ENCODE data around the gene TMEM178B. TPM values are rescaled to one million over a fixed set of nuclear protein-coding genes. Genes with fewer than 3 reads are reported as not detected.

Gene TMEM178B
- polyA plus RNA-seq, 1 donor (not counting 4 experiments of a cell fraction or from before 2014, with no cell fraction given) = not detected

- Histone ChIP-seq H3K27ac (ENCODE audit: control insufficient read depth, insufficient read depth, low read length) (no peak overlapping the region), H3K9me1 (ENCODE audit: control insufficient read depth, extremely low read depth, insufficient read depth, low read length) (no peaks in the 10 kb centered on the region), H4K20me1 (ENCODE audit: control insufficient read depth, extremely low read depth, insufficient read depth, low read length) (no peaks in the 10 kb centered on the region), H3K4me3 (ENCODE audit: control insufficient read depth in 2 of 3, extremely low read depth in 1 of 3, insufficient read depth in 2 of 3, low read depth in 1 of 3, low read length in 3 of 3) (no peak overlapping the region), H3K36me3 (ENCODE audit: control insufficient read depth in 2 of 2, extremely low read depth in 1 of 2, insufficient read depth in 2 of 2, low read length in 2 of 2) (no peaks in the 10 kb centered on the region), H3K4me2 (ENCODE audit: control insufficient read depth, extremely low read depth, insufficient read depth, low read depth, low read length) (no peak overlapping the region), H3K9me3 (ENCODE audit: control insufficient read depth, low read depth, low read length) (no peaks in the 10 kb centered on the region), H2AFZ (ENCODE audit: control insufficient read depth, low read length) (no peak overlapping the region), H3K9ac (ENCODE audit: control insufficient read depth, extremely low read depth, insufficient read depth, low read length) (no peak overlapping the region), H3K4me1 (ENCODE audit: control insufficient read depth, extremely low read depth, insufficient read depth, low read length) (no peaks in the 10 kb centered on the region), H3K27me3 (ENCODE audit: control insufficient read depth, extremely low read depth, insufficient read depth, low read length) (no peaks in the 10 kb centered on the region), H3K79me2 (ENCODE audit: control insufficient read depth, insufficient read depth, low read length) (no peaks in the 10 kb centered on the region)
- DNase-seq (ENCODE audit: low read depth, low spot score) (no peak), FAIRE-seq (no peak)
- TF ChIP-seq EZH2 (IDR thresholded peaks at IDR 0.05; ENCODE audit: low read length) = no peak
- TF ChIP-seq CTCF (optimal IDR thresholded peaks at IDR 0.05 in 1 of 3, IDR thresholded peaks at IDR 0.05 in 1 of 3, conservative IDR thresholded peaks at IDR 0.05 in 1 of 3; ENCODE audit: extremely low read depth in 1 of 3, insufficient read depth in 2 of 3, low read length in 3 of 3) = no peak
- dilution Hi-C loops (cut with MboI; ENCODE audit: extremely low pct_ligation_motif_present, low sequenced_read_pairs) = no loop called here
These were observed 357.2 kb downstream of the TMEM178B start for GRCh38 chr7:141431140-141431479.

- dilution Hi-C loops (cut with MboI; ENCODE audit: extremely low pct_ligation_motif_present, low sequenced_read_pairs) = no loop called here
- TF ChIP-seq EZH2 (IDR thresholded peaks at IDR 0.05; ENCODE audit: low read length) (no peak), CTCF (optimal IDR thresholded peaks at IDR 0.05 in 1 of 3, IDR thresholded peaks at IDR 0.05 in 1 of 3, conservative IDR thresholded peaks at IDR 0.05 in 1 of 3; ENCODE audit: extremely low read depth in 1 of 3, insufficient read depth in 2 of 3, low read length in 3 of 3) (no peak)
- Histone ChIP-seq H3K9ac (ENCODE audit: control insufficient read depth, extremely low read depth, insufficient read depth, low read length) (no peak overlapping the region), H3K4me2 (ENCODE audit: control insufficient read depth, extremely low read depth, insufficient read depth, low read depth, low read length) (no peak overlapping the region), H3K4me1 (ENCODE audit: control insufficient read depth, extremely low read depth, insufficient read depth, low read length) (no peaks in the 10 kb centered on the region), H3K9me3 (ENCODE audit: control insufficient read depth, low read depth, low read length) (no peaks in the 10 kb centered on the region), H3K79me2 (ENCODE audit: control insufficient read depth, insufficient read depth, low read length) (no peaks in the 10 kb centered on the region), H3K27ac (ENCODE audit: control insufficient read depth, insufficient read depth, low read length) (no peak overlapping the region), H2AFZ (ENCODE audit: control insufficient read depth, low read length) (no peak overlapping the region), H3K27me3 (ENCODE audit: control insufficient read depth, extremely low read depth, insufficient read depth, low read length) (no peaks in the 10 kb centered on the region), H4K20me1 (ENCODE audit: control insufficient read depth, extremely low read depth, insufficient read depth, low read length) (no peaks in the 10 kb centered on the region), H3K4me3 (ENCODE audit: control insufficient read depth in 2 of 3, extremely low read depth in 1 of 3, insufficient read depth in 2 of 3, low read depth in 1 of 3, low read length in 3 of 3) (no peak overlapping the region), H3K36me3 (ENCODE audit: control insufficient read depth in 2 of 2, extremely low read depth in 1 of 2, insufficient read depth in 2 of 2, low read length in 2 of 2) (no peaks in the 10 kb centered on the region), H3K9me1 (ENCODE audit: control insufficient read depth, extremely low read depth, insufficient read depth, low read length) (no peaks in the 10 kb centered on the region)
- no peak for DNase-seq (ENCODE audit: low read depth, low spot score)
- no peak for FAIRE-seq
These were observed 357.8 kb downstream of the TMEM178B start for GRCh38 chr7:141431711-141432110.
